GM12878 (cell line): ENCODE measurements around the gene SVEP1. TPM values are rescaled to one million over a fixed set of nuclear protein-coding genes. Genes with fewer than 3 reads are reported as not detected.

Source experiments
- ATAC-seq: fragments of 200-7000 bp; cut with Tn5 transposase; 3 replicates; pipeline ENCODE4 v1.9.1; 2020; ENCODE audit warnings: mild to moderate bottlenecking, moderate library complexity
- BruUV-seq: library from RNA; stranded (reverse); fragments of 400-500 nt; replicated peaks from 2 replicates; lab custom pipeline; 2021; lab: Mats Ljungman, UMichigan
- CTCF ChIA-PET: fragments of 300-600 bp; sonication (Branson Sonifier 250); formaldehyde crosslinking; extraction: SDS; loops from one replicate; lab custom pipeline; 2021; ENCODE audit warnings: inconsistent platforms; lab: Yijun Ruan, JAX
- POLR2A ChIA-PET: fragments of 350-600 bp; formaldehyde crosslinking; extraction: SDS; loops from one replicate; lab custom pipeline; 2021; ENCODE audit warnings: inconsistent platforms; lab: Charles Lee
- RAD21 ChIA-PET: fragments of 300-600 bp; sonication (Branson Sonifier 250); formaldehyde crosslinking; loops from one replicate; lab custom pipeline; 2023; ENCODE audit warnings: antibody characterized with exemption; ENCODE audit not compliant: unreplicated experiment; lab: Charles Lee
- SMC1A ChIA-PET: fragments of 300-600 bp; sonication (Branson Sonifier 250); formaldehyde crosslinking; loops from one replicate; lab custom pipeline; 2023; ENCODE audit not compliant: unreplicated experiment, uncharacterized antibody; lab: Charles Lee
- DNase-seq: peaks from one replicate; pipeline ENCODE4 v3.0.0-alpha.2; 2011; ENCODE audit warnings: low read depth, low spot score
- FAIRE-seq: peaks from 3 replicates; lab custom pipeline; 2011; peaks lifted over from hg19 to GRCh38; lab: Jason Lieb, UNC
- H2AFZ ChIP-seq: 2 replicates; pipeline ENCODE4 v1.6.0; 2011; ENCODE audit warnings: low read depth, low read length, control low read depth; ENCODE audit not compliant: control insufficient read depth
- H3K27ac ChIP-seq: 2 replicates; pipeline ENCODE4 v1.5.1; 2011; ENCODE audit warnings: control low read depth; ENCODE audit not compliant: control insufficient read depth, insufficient read depth
- H3K27me3 ChIP-seq, 2 experiments: replicated peaks in 1 of 2; 2 replicates each; pipeline versions ENCODE4 v1.6.0 to v1.6.1; 2011; ENCODE audit warnings: low read length in 1 of 2; ENCODE audit not compliant: control insufficient read depth in 2 of 2, insufficient read depth in 2 of 2
- H3K36me3 ChIP-seq, 2 experiments: 2 replicates each; pipeline ENCODE4 v1.5.1; 2011; ENCODE audit warnings: low read length in 1 of 2; ENCODE audit not compliant: control insufficient read depth in 2 of 2, insufficient read depth in 2 of 2
- H3K4me1 ChIP-seq: 2 replicates; pipeline ENCODE4 v1.6.1; 2011; ENCODE audit warnings: mild to moderate bottlenecking, low read length, moderate library complexity, mixed read lengths; ENCODE audit not compliant: control insufficient read depth, insufficient read depth
- H3K4me2 ChIP-seq: 2 replicates; pipeline ENCODE4 v1.6.0; 2011; ENCODE audit warnings: control low read depth; ENCODE audit not compliant: control insufficient read depth, insufficient read depth
- H3K4me3 ChIP-seq: fragments of 200-600 bp; sonication (generic); 2 replicates; pipeline ENCODE4 v1.5.1; 2016
- H3K79me2 ChIP-seq: 2 replicates; pipeline ENCODE4 v1.6.0; 2011; ENCODE audit warnings: low read length; ENCODE audit not compliant: control insufficient read depth, insufficient read depth
- H3K9ac ChIP-seq: 2 replicates; pipeline ENCODE4 v1.8.0; 2011; ENCODE audit warnings: low read length, control low read depth, mixed read lengths; ENCODE audit not compliant: control insufficient read depth, insufficient read depth
- H3K9me3 ChIP-seq: replicated peaks from 3 replicates; pipeline ENCODE4 v1.5.1; 2011; ENCODE audit warnings: mild to moderate bottlenecking, low read length; ENCODE audit not compliant: control insufficient read depth, insufficient read depth
- H4K20me1 ChIP-seq: 2 replicates; pipeline ENCODE4 v1.6.0; 2011; ENCODE audit not compliant: control insufficient read depth, insufficient read depth
- JUNB ChIP-seq: IDR thresholded peaks from 2 replicates; pipeline ENCODE4 v1.6.1; 2016; ENCODE audit warnings: antibody characterized with exemption, mild to moderate bottlenecking
- LARP7 ChIP-seq: fragments of 450-650 bp; IDR thresholded peaks from 2 replicates; pipeline ENCODE4 v1.6.1; 2017; ENCODE audit warnings: mild to moderate bottlenecking
- ZBTB4 ChIP-seq: fragments of 450-650 bp; formaldehyde crosslinking; IDR thresholded peaks from 2 replicates; pipeline ENCODE4 v1.4.0; 2022; ENCODE audit warnings: mild to moderate bottlenecking, moderate library complexity
- WGBS: methylation state at CpG from one replicate; pipeline ENCODE4 v1.1.6; 2016; ENCODE audit warnings: low lambda C conversion rate; ENCODE audit not compliant: insufficient replicate concordance, insufficient coverage; ENCODE audit errors: missing lambda C conversion rate; 5-methylcytosine and 5-hydroxymethylcytosine counted together
- in situ Hi-C: fragments of 300-500 bp; cut with MboI; formaldehyde crosslinking; loops from 9 replicates; pipeline ENCODE4 v1.14.3; 2018; ENCODE audit warnings: mixed read lengths
- intact Hi-C: fragments of 100-400 bp; cut with micrococcal nuclease; formaldehyde crosslinking; loops from one replicate; pipeline ENCODE4 v1.14.2; 2022; ENCODE audit not compliant: unreplicated experiment
- polyA plus RNA-seq, 11 experiments: library from polyadenylated mRNA; depleted of rRNA in 4 of 11; unstranded in 6 of 11; stranded (reverse) in 5 of 11; fragments of >200 nt; fragmentation: Nextera tagmentation in 4 of 11; fragmentation: Illumina TruSeq in 1 of 11; extraction: Ambion mirVana in 4 of 11; extraction: Trizol in 1 of 11; gene quantifications; 1 replicate in 1 of 11; 2 replicates in 10 of 11; pipeline versions ENCODE4 v1.2.1 to v1.2.3, GENCODE V29; 2011 to 2016; ENCODE audit warnings: inconsistent platforms in 2 of 11, missing spikeins in 2 of 11, low read depth in 1 of 11
- total RNA-seq, 4 experiments: library from RNA; depleted of rRNA in 3 of 4; stranded (reverse); fragments of >200 nt in 3 of 4; fragmentation: Illumina TruSeq in 1 of 4; extraction: Trizol in 1 of 4; gene quantifications; 2 replicates each; pipeline versions ENCODE4 v1.2.1 to v1.2.3, GENCODE V29; 2013 to 2021

SVEP1 gene
- total and polyA plus RNA-seq, 10 of the 15 experiments (the other 5 are each of a cell fraction or from before 2014, with no cell fraction given): under 0.01 to 0.05 (median 0.01) TPM; not detected in 5

GRCh38 chr9:110355911-110356310, 223.6 kb downstream of the SVEP1 start (continued):
- no peak for TF ChIP-seq ZBTB4 (CRISPR knock-in tag)
- no peak for TF ChIP-seq JUNB

GRCh38 chr9:110351009-110351467, 228.5 kb downstream of the SVEP1 start:
- DNase-seq: no peak
- no peak for FAIRE-seq
- H3K36me3 ChIP-seq: no peaks in the 10 kb centered on the region
- no peaks in the 10 kb centered on the region for H4K20me1 ChIP-seq
- BruUV-seq: no TSS peak
- no peaks in the 10 kb centered on the region for H3K4me1 ChIP-seq
- CTCF ChIA-PET: no interaction called here
- no peaks in the 10 kb centered on the region for H3K27me3 ChIP-seq
- intact Hi-C loops (no loop called here), in situ Hi-C loops (no loop called here)
- H2AFZ ChIP-seq: no peak overlapping the region
- RAD21 ChIA-PET: no interaction called here
- H3K27ac ChIP-seq: no peak overlapping the region
- WGBS: 0% methylated on average over 1 of the region's 1 CpG
- no peaks in the 10 kb centered on the region for H3K9me3 ChIP-seq
- H3K4me2 ChIP-seq: no peak overlapping the region
- no peak overlapping the region for H3K9ac ChIP-seq
- H3K79me2 ChIP-seq: no peaks in the 10 kb centered on the region
- no peak overlapping the region for H3K4me3 ChIP-seq
- SMC1A ChIA-PET: interaction anchor here (1.0 to 1.3 kb wide), 2 partner anchors 10 to 152 kb away, joined by 3 to 4 read pairs; no protein-coding TSS in a partner anchor
- no peak for TF ChIP-seq LARP7
- ATAC-seq: no peak
- POLR2A ChIA-PET: no interaction called here
